Naive B cell (primary cell): ENCODE results near the gene TXNL4B. TPM values are rescaled to one million over a fixed set of nuclear protein-coding genes. Genes with fewer than 3 reads are reported as not detected.

Source experiments
- ATAC-seq, 2 donors: fragments of 150-1000 bp; cut with Tn5 transposase; 2 replicates each; pipeline ENCODE4 v1.10.0; 2021; ENCODE audit warnings: low read depth in 2 of 2, mild to moderate bottlenecking in 2 of 2, moderate library complexity in 2 of 2
- DNase-seq: peaks from one replicate; pipeline ENCODE4 v3.0.0; 2022
- H3K27ac Mint-ChIP-seq, 6 donors: one replicate each; pipeline ENCODE4 v1.8.0; 2020 to 2022; ENCODE audit warnings: mild to moderate bottlenecking in 6 of 6, mixed read lengths in 6 of 6, moderate library complexity in 5 of 6, inconsistent platforms in 2 of 6
- H3K27me3 Mint-ChIP-seq, 3 donors: one replicate each; pipeline ENCODE4 v1.8.0; 2021 to 2022; ENCODE audit warnings: mixed read lengths in 3 of 3, mild to moderate bottlenecking in 1 of 3
- H3K36me3 Mint-ChIP-seq, 2 donors: one replicate each; pipeline ENCODE4 v1.8.0; 2020 to 2022; ENCODE audit warnings: mixed read lengths in 2 of 2, inconsistent platforms in 1 of 2, mild to moderate bottlenecking in 1 of 2
- H3K4me1 Mint-ChIP-seq, 3 donors: one replicate each; pipeline ENCODE4 v1.8.0; 2020 to 2022; ENCODE audit warnings: mixed read lengths in 3 of 3, inconsistent platforms in 1 of 3, mild to moderate bottlenecking in 1 of 3, moderate library complexity in 1 of 3
- H3K4me3 Mint-ChIP-seq, 8 donors: one replicate each; pipeline ENCODE4 v1.8.0; 2020 to 2022; ENCODE audit warnings: mild to moderate bottlenecking in 8 of 8, mixed read lengths in 8 of 8, moderate library complexity in 8 of 8, inconsistent platforms in 2 of 8
- H3K9me3 Mint-ChIP-seq, 7 donors: one replicate each; pipeline ENCODE4 v1.8.0; 2020 to 2022; ENCODE audit warnings: mixed read lengths in 7 of 7, mild to moderate bottlenecking in 5 of 7, inconsistent platforms in 2 of 7, moderate library complexity in 1 of 7
- polyA plus RNA-seq, 6 donors: library from polyadenylated mRNA; unstranded; fragments of 300-500 nt; fragmentation: Illumina TruSeq; gene quantifications; one replicate each; pipeline ENCODE4 v1.2.3, GENCODE V29; 2021; ENCODE audit warnings: low read depth in 6 of 6

The TXNL4B gene
- polyA plus RNA-seq, 6 donors from 2014 or later: 11.1 to 19.8 (median 16.0) TPM

- H3K9me3 Mint-ChIP-seq: no peaks in the 10 kb centered on the region
- H3K4me3 Mint-ChIP-seq: peak overlapping the region in 1 of 8 donors; percentile 15
- H3K27me3 Mint-ChIP-seq: no peaks in the 10 kb centered on the region
These were observed 31.6 kb upstream of the TXNL4B start for GRCh38 chr16:72124761-72125634.

GRCh38 chr16:72124148-72124547 is 30.7 kb upstream of the TXNL4B start:
- no peak for DNase-seq
- no peak overlapping the region for H3K4me3 Mint-ChIP-seq
- peaks cover 0 to 5% (median 0%) of the 10 kb centered on the region in 3 donors for H3K4me1 Mint-ChIP-seq
- H3K27me3 Mint-ChIP-seq: no peaks in the 10 kb centered on the region
- H3K27ac Mint-ChIP-seq: no peak overlapping the region
- H3K9me3 Mint-ChIP-seq: no peaks in the 10 kb centered on the region
- no peak for ATAC-seq
- no peaks in the 10 kb centered on the region for H3K36me3 Mint-ChIP-seq

More at GRCh38 chr16:72124761-72125634, 31.6 kb upstream of the TXNL4B start:
- Mint-ChIP-seq H3K4me1 (peaks cover 0 to 5% (median 0%) of the 10 kb centered on the region in 3 donors), H3K36me3 (no peaks in the 10 kb centered on the region), H3K27ac (peak overlapping the region in 3 of 6 donors; percentile 52 to 70 (median 54))
- DNase-seq (peak; percentile 51), ATAC-seq (peak; percentile 32 to 41)

- Mint-ChIP-seq H3K9me3 (no peaks in the 10 kb centered on the region), H3K4me3 (peak overlapping the region in 1 of 8 donors; percentile 42), H3K27ac (no peak overlapping the region), H3K27me3 (no peaks in the 10 kb centered on the region), H3K36me3 (no peaks in the 10 kb centered on the region), H3K4me1 (peaks cover 0 to 5% (median 0%) of the 10 kb centered on the region in 3 donors)
- no peak for ATAC-seq
- no peak for DNase-seq
These were observed 30.0 kb upstream of the TXNL4B start for GRCh38 chr16:72123426-72123825.

GRCh38 chr16:72122916-72123315 is 29.5 kb upstream of the TXNL4B start:
- Mint-ChIP-seq H3K27me3 (no peaks in the 10 kb centered on the region), H3K4me1 (peaks cover 0 to 5% (median 0%) of the 10 kb centered on the region in 3 donors), H3K9me3 (no peaks in the 10 kb centered on the region), H3K36me3 (no peaks in the 10 kb centered on the region), H3K4me3 (no peak overlapping the region), H3K27ac (no peak overlapping the region)
- no peak for DNase-seq
- ATAC-seq: no peak

- peaks cover 0 to 5% (median 0%) of the 10 kb centered on the region in 3 donors for H3K4me1 Mint-ChIP-seq
- H3K27ac Mint-ChIP-seq: peak overlapping the region in 1 of 6 donors; percentile 74
- ATAC-seq (no peak), DNase-seq (no peak)
- no peaks in the 10 kb centered on the region for H3K36me3 Mint-ChIP-seq
- no peak overlapping the region for H3K4me3 Mint-ChIP-seq
- no peaks in the 10 kb centered on the region for H3K9me3 Mint-ChIP-seq
- no peaks in the 10 kb centered on the region for H3K27me3 Mint-ChIP-seq
These were observed 28.9 kb upstream of the TXNL4B start for GRCh38 chr16:72122308-72122707.

- no peaks in the 10 kb centered on the region for H3K36me3 Mint-ChIP-seq
- H3K27me3 Mint-ChIP-seq: no peaks in the 10 kb centered on the region
- DNase-seq (no peak), ATAC-seq (no peak)
- no peak overlapping the region for H3K4me3 Mint-ChIP-seq
- H3K9me3 Mint-ChIP-seq: no peaks in the 10 kb centered on the region
- peaks cover 0 to 3% (median 0%) of the 10 kb centered on the region in 3 donors for H3K4me1 Mint-ChIP-seq
- H3K27ac Mint-ChIP-seq: peak overlapping the region in 1 of 6 donors; percentile 84
These were observed 26.6 kb upstream of the TXNL4B start for GRCh38 chr16:72120026-72120425.

GRCh38 chr16:72113616-72113945 is 20.2 kb upstream of the TXNL4B start:
- Mint-ChIP-seq H3K4me1 (no peaks in the 10 kb centered on the region), H3K27ac (no peak overlapping the region), H3K9me3 (no peaks in the 10 kb centered on the region), H3K27me3 (no peaks in the 10 kb centered on the region), H3K36me3 (peaks cover 18 to 21% of the 10 kb centered on the region in 2 donors), H3K4me3 (no peak overlapping the region)
- DNase-seq (no peak), ATAC-seq (no peak)

- DNase-seq (no peak), ATAC-seq (no peak)
- H3K27me3 Mint-ChIP-seq: no peaks in the 10 kb centered on the region
- H3K9me3 Mint-ChIP-seq: no peaks in the 10 kb centered on the region
- H3K36me3 Mint-ChIP-seq: peaks cover 21 to 23% of the 10 kb centered on the region in 2 donors
- no peak overlapping the region for H3K27ac Mint-ChIP-seq
- H3K4me3 Mint-ChIP-seq: no peak overlapping the region
- no peaks in the 10 kb centered on the region for H3K4me1 Mint-ChIP-seq
These were observed 19.6 kb upstream of the TXNL4B start for GRCh38 chr16:72112906-72113615.

- H3K36me3 Mint-ChIP-seq: peaks cover 28% of the 10 kb centered on the region in 2 donors
- H3K27ac Mint-ChIP-seq: no peak overlapping the region
- no peaks in the 10 kb centered on the region for H3K27me3 Mint-ChIP-seq
- ATAC-seq (no peak), DNase-seq (no peak)
- H3K4me1 Mint-ChIP-seq: no peaks in the 10 kb centered on the region
- H3K9me3 Mint-ChIP-seq: no peaks in the 10 kb centered on the region
- peak overlapping the region in 1 of 8 donors; percentile 42 for H3K4me3 Mint-ChIP-seq
These were observed 19.0 kb upstream of the TXNL4B start for GRCh38 chr16:72112452-72112792.

- ATAC-seq (no peak), DNase-seq (no peak)
- Mint-ChIP-seq H3K27ac (no peak overlapping the region), H3K4me1 (no peaks in the 10 kb centered on the region), H3K27me3 (no peaks in the 10 kb centered on the region), H3K36me3 (peaks cover 32% of the 10 kb centered on the region in 2 donors), H3K9me3 (no peaks in the 10 kb centered on the region), H3K4me3 (no peak overlapping the region)
These were observed 18.4 kb upstream of the TXNL4B start for GRCh38 chr16:72111657-72112451.

GRCh38 chr16:72110662-72111615 is 17.5 kb upstream of the TXNL4B start:
- no peak overlapping the region for H3K4me3 Mint-ChIP-seq
- peaks cover 32 to 39% of the 10 kb centered on the region in 2 donors for H3K36me3 Mint-ChIP-seq
- H3K27me3 Mint-ChIP-seq: no peaks in the 10 kb centered on the region
- no peak for ATAC-seq
- peak overlapping the region in 1 of 6 donors; percentile 94 for H3K27ac Mint-ChIP-seq
- no peaks in the 10 kb centered on the region for H3K9me3 Mint-ChIP-seq
- H3K4me1 Mint-ChIP-seq: peaks cover 0 to under 1% (median 0%) of the 10 kb centered on the region in 3 donors
- no peak for DNase-seq

GRCh38 chr16:72109966-72110530 is 16.6 kb upstream of the TXNL4B start:
- ATAC-seq: no peak
- Mint-ChIP-seq H3K9me3 (no peaks in the 10 kb centered on the region), H3K4me3 (no peak overlapping the region), H3K27ac (no peak overlapping the region), H3K36me3 (peaks cover 39 to 48% of the 10 kb centered on the region in 2 donors), H3K27me3 (no peaks in the 10 kb centered on the region), H3K4me1 (peaks cover 0 to 4% (median 0%) of the 10 kb centered on the region in 3 donors)
- no peak for DNase-seq
